Colonic mucosa (tissue), 4 donors: Measurements from ENCODE around the gene HOXB7. TPM values are rescaled to one million over a fixed set of nuclear protein-coding genes. Genes with fewer than 3 reads are reported as not detected.
A peak's percentile ranks its signal among the peaks of the same experiment; 100 is the strongest.

Experiments used
- DNase-seq: peaks from one replicate; pipeline ENCODE4 v3.0.0-alpha.2; 2020
- H3K27ac ChIP-seq: fragments of 200-600 bp; one replicate; pipeline ENCODE4 v1.8.0; 2021
- H3K27me3 ChIP-seq: fragments of 200-600 bp; one replicate; pipeline ENCODE4 v1.8.0; 2021
- H3K36me3 ChIP-seq: fragments of 200-600 bp; one replicate; pipeline ENCODE4 v1.8.0; 2021
- H3K4me1 ChIP-seq: fragments of 200-600 bp; one replicate; pipeline ENCODE4 v1.8.0; 2021; ENCODE audit warnings: mild to moderate bottlenecking
- H3K4me3 ChIP-seq: fragments of 200-600 bp; one replicate; pipeline ENCODE4 v1.8.0; 2021
- H3K9ac ChIP-seq, 2 donors: one replicate each; pipeline ENCODE4 v1.7.0; 2013; ENCODE audit warnings: control low read depth in 2 of 2, low read depth in 2 of 2, low read length in 2 of 2
- H3K9me3 ChIP-seq: fragments of 200-600 bp; one replicate; pipeline ENCODE4 v1.8.0; 2021
- CTCF ChIP-seq: fragments of 200-600 bp; IDR thresholded peaks from one replicate; pipeline ENCODE4 v1.8.0; 2022; ENCODE audit warnings: antibody characterized with exemption, mild to moderate bottlenecking
- intact Hi-C: fragments of 100-400 bp; cut with DNase I; formaldehyde crosslinking; loops from one replicate; pipeline ENCODE4 v1.14.1; 2022
- total RNA-seq, 2 donors: library from RNA; stranded (reverse); fragmentation: NEBNext Ultra II Directional in 1 of 2; extraction: Animal tissue kit (Norgen Biotek cat#: 25700) in 1 of 2; gene quantifications; one replicate each; pipeline ENCODE4 v1.2.1, GENCODE V29; 2021
- donor health status: healthy.
- donor health status: DM: no; HTN: no; CAD: no.
- donor health status: DM: no; HTN: no; CAD: no.

HOXB7 gene
- total RNA-seq, 2 donors from 2014 or later = 25.9 to 31.4 TPM

- Histone ChIP-seq H3K4me3 (peak overlapping the region; percentile 50), H3K27me3 (peaks cover 7% of the 10 kb centered on the region), H3K9me3 (no peaks in the 10 kb centered on the region), H3K27ac (peak overlapping the region; percentile 85), H3K4me1 (no peaks in the 10 kb centered on the region), H3K36me3 (no peaks in the 10 kb centered on the region), H3K9ac (peak overlapping the region; percentile 86 to 93)
- TF ChIP-seq CTCF = no peak
- intact Hi-C loops = no loop called here
- peak; percentile 76 for DNase-seq
Measured at GRCh38 chr17:48646183-48647102, 35.6 kb upstream of the HOXB7 start.

GRCh38 chr17:48645639-48646182 is 34.9 kb upstream of the HOXB7 start:
- peak overlapping the region; percentile 85 for H3K27ac ChIP-seq
- H3K9me3 ChIP-seq = no peaks in the 10 kb centered on the region
- intact Hi-C loops = no loop called here
- peaks cover 7% of the 10 kb centered on the region for H3K27me3 ChIP-seq
- H3K4me3 ChIP-seq = peak overlapping the region; percentile 50
- no peaks in the 10 kb centered on the region for H3K4me1 ChIP-seq
- H3K36me3 ChIP-seq = no peaks in the 10 kb centered on the region
- H3K9ac ChIP-seq = peak overlapping the region; percentile 86 to 93
- DNase-seq = peak; percentile 32
- no peak for TF ChIP-seq CTCF

- peak overlapping the region; percentile 86 to 93 for H3K9ac ChIP-seq
- no peaks in the 10 kb centered on the region for H3K9me3 ChIP-seq
- no peaks in the 10 kb centered on the region for H3K36me3 ChIP-seq
- no peaks in the 10 kb centered on the region for H3K4me1 ChIP-seq
- DNase-seq = peak; percentile 32
- peak overlapping the region; percentile 85 for H3K27ac ChIP-seq
- H3K4me3 ChIP-seq = peak overlapping the region; percentile 50
- H3K27me3 ChIP-seq = peaks cover 7% of the 10 kb centered on the region
- intact Hi-C loops = loop anchor here (5.0 kb wide), 1 partner anchor 77 kb away; the partner anchor contains the start of genes PRAC1 and PRAC2
- TF ChIP-seq CTCF = no peak
Measured at GRCh38 chr17:48644910-48645557, 34.2 kb upstream of the HOXB7 start.

- H3K4me3 ChIP-seq = peak overlapping the region; percentile 50
Measured at GRCh38 chr17:48644159-48644558, 33.3 kb upstream of the HOXB7 start.

More at GRCh38 chr17:48644159-48644558, 33.3 kb upstream of the HOXB7 start:
- Histone ChIP-seq H3K9ac (peak overlapping the region; percentile 48 to 93), H3K9me3 (no peaks in the 10 kb centered on the region), H3K4me1 (no peaks in the 10 kb centered on the region), H3K27ac (peak overlapping the region; percentile 85), H3K36me3 (no peaks in the 10 kb centered on the region), H3K27me3 (peaks cover 7% of the 10 kb centered on the region)
- intact Hi-C loops = loop anchor here (5.0 kb wide), 1 partner anchor 78 kb away; the partner anchor contains the start of genes PRAC1 and PRAC2
- DNase-seq = peak; percentile 41
- TF ChIP-seq CTCF = no peak
